ENCODE results near the gene PTPRJ.

DNA sequence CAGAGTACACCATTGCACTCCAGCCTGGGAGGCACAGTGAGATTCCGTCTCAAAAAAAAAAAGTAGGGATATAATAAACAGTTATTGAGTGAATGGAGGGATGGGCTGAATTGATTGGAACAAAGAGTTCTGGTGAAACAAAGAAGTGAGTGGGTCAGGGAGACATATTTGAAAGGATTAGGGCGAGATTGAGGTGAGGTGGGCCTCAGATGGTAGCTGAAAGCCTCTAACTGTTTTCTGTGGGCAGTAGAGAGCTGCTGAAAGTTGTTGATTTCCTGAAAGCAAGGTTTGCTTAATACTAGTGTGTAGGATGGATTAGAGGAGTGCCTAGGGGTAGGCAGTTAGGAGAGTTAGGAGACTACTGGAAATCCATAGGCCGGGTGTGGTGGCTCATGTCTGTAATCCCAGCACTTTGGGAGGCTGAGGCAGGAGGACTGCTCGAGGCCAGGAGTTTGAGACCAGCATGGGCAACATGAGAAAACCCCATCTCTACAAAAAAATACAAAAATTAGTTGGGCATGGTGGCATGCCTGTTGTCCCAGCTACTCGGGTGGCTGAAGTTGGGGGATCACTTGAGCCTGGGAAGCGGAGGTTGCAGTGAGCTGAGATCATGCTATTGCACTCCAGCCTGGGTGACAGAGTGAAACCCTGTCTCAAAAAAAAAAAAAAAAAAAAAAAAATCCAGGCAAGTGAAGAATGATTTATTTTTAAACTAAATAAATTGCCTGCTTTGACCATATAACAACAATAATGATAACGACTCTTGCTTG is 41.4 kb upstream of the PTPRJ start:
- TF ChIP-seq SP1 (IDR thresholded peaks at IDR 0.05) (no peak), BHLHE40 (IDR thresholded peaks at IDR 0.05; ENCODE audit: borderline replicate concordance) (no peak), SUZ12 (IDR thresholded peaks at IDR 0.05) (no peak), TARDBP (IDR thresholded peaks at IDR 0.05) (no peak), ELF4 (IDR thresholded peaks at IDR 0.05) (no peak)

Measured in HEK293T (cell line).